ENCODE measurements around the gene IGFBPL1.

- TF ChIP-seq CTCF (IDR thresholded peaks at IDR 0.05), result no peak
- no peak for TF ChIP-seq POLR2A (IDR thresholded peaks at IDR 0.05)
Observed at GRCh38 chr9:38393128-38393796, 31.0 kb downstream of the IGFBPL1 start.
